Activated CD4-positive, alpha-beta T cell treated with anti-CD3 and anti-CD28 coated beads, Interleukin-2, amount 10 ng/mL, durations not matched to agents 7 days and 5 days (primary cell): ENCODE measurements around the gene SMARCAD1. TPM values are rescaled to one million over a fixed set of nuclear protein-coding genes. Genes with fewer than 3 reads are reported as not detected.

ENCODE experiments used
- CTCF ChIA-PET: fragments of 350-600 bp; sonication (Branson Sonifier 250); formaldehyde crosslinking; loops from one replicate; lab custom pipeline; 2021; ENCODE audit warnings: antibody characterized with exemption; lab: Charles Lee
- POLR2A ChIA-PET: fragments of 350-600 bp; sonication (Branson Sonifier 250); formaldehyde crosslinking; loops from one replicate; lab custom pipeline; 2021; ENCODE audit warnings: antibody characterized with exemption; lab: Charles Lee
- DNase-seq: peaks from one replicate; pipeline ENCODE4 v3.0.0-alpha.2; 2020
- H3K27ac Mint-ChIP-seq: one replicate; pipeline ENCODE4 v1.8.0; 2021; ENCODE audit warnings: mild to moderate bottlenecking, moderate library complexity, mixed read lengths
- H3K27me3 Mint-ChIP-seq: one replicate; pipeline ENCODE4 v1.8.0; 2021; ENCODE audit warnings: mixed read lengths
- H3K36me3 Mint-ChIP-seq: one replicate; pipeline ENCODE4 v1.8.0; 2021; ENCODE audit warnings: low read depth, mixed read lengths
- H3K4me1 Mint-ChIP-seq: one replicate; pipeline ENCODE4 v1.8.0; 2021; ENCODE audit warnings: mixed read lengths
- H3K4me3 Mint-ChIP-seq: one replicate; pipeline ENCODE4 v1.8.0; 2021; ENCODE audit warnings: mild to moderate bottlenecking, moderate library complexity, mixed read lengths
- H3K9me3 Mint-ChIP-seq: one replicate; pipeline ENCODE4 v1.8.0; 2021; ENCODE audit warnings: mixed read lengths
- total RNA-seq, 2 experiments: library from RNA; stranded (reverse); gene quantifications; one replicate each; pipeline ENCODE4 v1.2.3, GENCODE V29; 2021

SMARCAD1 gene
- total RNA-seq, 2 experiments from 2014 or later = 26.9 to 32.4 TPM

DNA sequence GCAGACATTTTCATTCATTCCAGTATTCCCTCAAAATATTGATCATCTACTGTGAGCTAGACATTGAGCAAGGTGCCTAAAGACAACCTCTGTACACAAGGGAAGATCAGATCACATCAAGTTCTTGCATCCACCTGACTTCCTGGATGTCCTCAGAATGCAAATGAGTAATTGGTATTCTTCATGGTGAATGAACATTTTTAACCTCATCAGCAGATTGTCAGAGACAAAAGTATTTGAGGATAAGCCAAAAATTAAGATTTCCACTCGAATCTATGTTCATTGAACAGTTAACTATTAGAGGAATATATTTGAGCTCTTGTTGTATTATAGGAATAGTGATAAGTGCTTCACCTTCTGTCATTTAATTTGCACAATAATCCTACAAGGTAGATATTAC lies 1.3 kb downstream of the SMARCAD1 start:
- ChIA-PET POLR2A (no interaction called here), CTCF (no interaction called here)
- H3K27ac Mint-ChIP-seq = peak overlapping the region; percentile 100
- peaks cover 41% of the 10 kb centered on the region for H3K4me1 Mint-ChIP-seq
- no peaks in the 10 kb centered on the region for H3K27me3 Mint-ChIP-seq
- peak overlapping the region; percentile 100 for H3K4me3 Mint-ChIP-seq
- DNase-seq = no peak
- H3K36me3 Mint-ChIP-seq = peaks cover 39% of the 10 kb centered on the region
- H3K9me3 Mint-ChIP-seq = no peaks in the 10 kb centered on the region

DNA sequence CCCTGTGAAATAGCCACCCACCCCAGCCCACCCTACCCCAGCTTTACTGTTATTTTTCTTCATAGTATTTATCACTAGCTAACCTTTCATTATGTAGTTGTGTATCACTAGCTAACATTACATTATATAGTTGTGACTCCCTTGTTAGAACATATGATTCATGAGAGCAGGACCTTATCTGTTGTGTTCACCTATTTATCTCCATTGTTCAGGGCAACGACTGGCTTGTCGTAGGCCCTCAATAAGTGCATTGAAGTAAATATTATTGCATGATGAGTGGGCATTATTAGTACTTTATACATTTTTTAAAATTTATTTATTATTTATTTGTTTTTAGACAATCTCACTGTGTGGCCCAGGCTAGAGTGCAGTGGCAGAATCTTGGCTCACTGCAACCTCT lies 4.2 kb downstream of the SMARCAD1 start:
- no peak for DNase-seq
- H3K9me3 Mint-ChIP-seq = no peaks in the 10 kb centered on the region
- H3K27me3 Mint-ChIP-seq = no peaks in the 10 kb centered on the region
- H3K36me3 Mint-ChIP-seq = peaks cover 64% of the 10 kb centered on the region
- no peak overlapping the region for H3K4me3 Mint-ChIP-seq
- peaks cover 57% of the 10 kb centered on the region for H3K4me1 Mint-ChIP-seq
- ChIA-PET POLR2A (no interaction called here), CTCF (no interaction called here)
- no peak overlapping the region for H3K27ac Mint-ChIP-seq

DNA sequence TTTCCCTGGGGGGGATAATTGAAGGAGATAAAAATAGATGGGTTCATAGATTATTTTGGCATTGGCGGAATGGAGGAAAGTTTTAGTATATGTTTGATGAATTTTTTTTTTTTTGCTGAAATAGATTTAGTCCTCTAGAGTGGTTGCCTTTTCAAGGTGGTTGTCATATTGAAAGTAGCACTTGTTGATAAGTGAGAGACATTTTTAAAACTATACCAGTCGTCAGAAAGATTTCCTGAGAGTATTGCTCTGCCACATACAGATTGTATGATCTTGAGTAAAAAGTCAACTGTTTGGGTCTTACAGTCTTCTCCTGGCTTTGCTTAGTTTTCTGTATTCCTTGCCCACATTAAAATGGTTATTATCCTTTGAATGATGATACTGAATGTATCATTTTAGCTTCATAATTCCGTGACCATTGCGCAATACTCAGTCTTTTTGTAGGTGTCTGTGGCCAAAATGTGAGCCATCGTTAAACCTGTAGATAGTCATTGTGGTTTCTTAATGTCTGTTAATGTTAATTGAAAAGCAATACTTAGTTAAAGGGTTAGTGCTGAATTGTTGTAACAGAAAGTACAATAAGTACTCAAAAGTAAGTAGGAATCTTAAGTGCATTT lies 7.1 kb downstream of the SMARCAD1 start:
- Mint-ChIP-seq H3K27me3 (no peaks in the 10 kb centered on the region), H3K27ac (no peak overlapping the region), H3K36me3 (peaks cover 70% of the 10 kb centered on the region), H3K9me3 (no peaks in the 10 kb centered on the region), H3K4me1 (peaks cover 43% of the 10 kb centered on the region), H3K4me3 (no peak overlapping the region)
- ChIA-PET POLR2A (no interaction called here), CTCF (no interaction called here)
- DNase-seq = no peak

DNA sequence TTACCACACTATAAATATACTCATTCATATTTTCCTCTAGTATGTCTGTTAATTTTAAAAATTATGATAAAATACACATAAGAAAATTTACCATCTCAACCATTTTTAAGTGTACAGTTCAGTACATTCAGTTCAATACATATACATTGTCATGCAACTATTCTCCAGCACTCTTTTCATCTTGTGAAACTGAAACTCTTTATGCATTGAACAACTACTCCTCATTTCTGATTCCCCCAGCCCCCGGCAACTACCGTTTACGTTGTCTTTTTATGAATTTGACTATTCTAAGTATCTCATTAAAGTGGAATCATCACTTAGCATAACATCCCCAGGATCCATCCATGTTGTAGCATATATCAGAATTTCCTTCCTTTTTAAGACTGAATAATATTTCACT lies 8.7 kb downstream of the SMARCAD1 start:
- DNase-seq = no peak
- POLR2A ChIA-PET = no interaction called here
- H3K4me1 Mint-ChIP-seq = peaks cover 39% of the 10 kb centered on the region
- CTCF ChIA-PET = no interaction called here
- H3K27me3 Mint-ChIP-seq = no peaks in the 10 kb centered on the region
- no peaks in the 10 kb centered on the region for H3K9me3 Mint-ChIP-seq
- no peak overlapping the region for H3K27ac Mint-ChIP-seq
- H3K36me3 Mint-ChIP-seq = peaks cover 68% of the 10 kb centered on the region
- H3K4me3 Mint-ChIP-seq = no peak overlapping the region

DNA sequence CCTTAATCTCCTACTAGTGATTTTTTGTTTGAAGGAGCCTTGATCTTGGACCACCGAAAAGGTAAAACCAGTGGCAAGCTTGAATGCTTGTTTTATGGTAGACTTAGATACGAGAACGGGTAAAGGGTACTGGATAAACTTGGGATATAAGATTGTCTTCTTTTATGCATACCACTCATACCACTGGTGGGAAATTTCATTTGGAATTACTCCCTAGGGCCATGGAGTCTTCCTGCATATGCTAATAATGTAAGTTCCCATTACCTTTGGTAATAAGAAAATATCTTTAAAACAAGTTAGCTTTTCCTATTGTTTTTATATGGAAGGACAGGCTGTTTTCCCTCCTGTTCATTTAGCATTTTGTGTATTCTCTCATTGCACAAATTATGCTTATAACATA lies 11.7 kb downstream of the SMARCAD1 start:
- Mint-ChIP-seq H3K4me3 (no peak overlapping the region), H3K27ac (no peak overlapping the region), H3K4me1 (peaks cover 29% of the 10 kb centered on the region), H3K36me3 (peaks cover 53% of the 10 kb centered on the region), H3K27me3 (no peaks in the 10 kb centered on the region), H3K9me3 (no peaks in the 10 kb centered on the region)
- ChIA-PET POLR2A (no interaction called here), CTCF (no interaction called here)
- no peak for DNase-seq

DNA sequence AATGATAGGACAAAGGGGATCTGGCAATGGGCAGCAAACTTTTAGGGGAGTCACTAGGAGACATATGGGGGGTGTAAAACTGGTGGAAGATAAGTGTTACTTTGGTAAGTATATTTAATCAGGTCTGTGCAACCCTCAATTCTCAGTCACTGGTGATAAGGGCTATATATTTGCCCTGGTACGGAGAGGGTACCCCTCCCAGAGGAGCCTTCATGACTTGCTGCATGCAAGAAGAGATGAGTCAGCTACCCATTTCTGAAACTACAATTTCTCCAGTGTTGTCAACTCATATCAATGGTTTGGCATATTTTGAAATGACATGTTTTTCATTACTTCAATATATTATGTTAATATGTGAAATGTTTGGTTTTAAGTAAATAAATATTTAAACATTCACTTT lies 14.3 kb downstream of the SMARCAD1 start:
- Mint-ChIP-seq H3K4me3 (no peak overlapping the region), H3K36me3 (peaks cover 46% of the 10 kb centered on the region), H3K9me3 (no peaks in the 10 kb centered on the region), H3K4me1 (peaks cover 10% of the 10 kb centered on the region), H3K27ac (peak overlapping the region; percentile 16), H3K27me3 (no peaks in the 10 kb centered on the region)
- ChIA-PET CTCF (no interaction called here), POLR2A (no interaction called here)
- no peak for DNase-seq

DNA sequence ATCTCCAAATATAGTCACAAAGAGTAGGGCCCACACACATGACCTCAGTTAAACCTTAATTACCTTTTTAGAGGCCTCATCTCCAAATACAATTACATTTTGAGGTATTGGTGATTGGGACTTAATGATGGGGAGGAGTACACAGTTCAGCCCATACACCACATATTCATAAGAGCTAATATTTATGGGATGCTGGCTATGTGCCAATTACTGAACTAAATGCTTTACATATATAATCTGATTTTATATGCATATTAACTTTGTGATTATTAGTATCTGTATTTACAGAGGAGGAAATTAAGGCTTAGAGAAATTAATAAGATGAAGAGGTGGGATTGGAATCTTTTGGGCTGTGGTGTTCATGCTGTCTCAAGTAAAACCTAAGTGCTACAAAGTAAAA lies 17.8 kb downstream of the SMARCAD1 start:
- H3K4me1 Mint-ChIP-seq = peaks cover 6% of the 10 kb centered on the region
- no peak overlapping the region for H3K4me3 Mint-ChIP-seq
- H3K36me3 Mint-ChIP-seq = peaks cover 30% of the 10 kb centered on the region
- ChIA-PET CTCF (no interaction called here), POLR2A (no interaction called here)
- no peak for DNase-seq
- no peaks in the 10 kb centered on the region for H3K9me3 Mint-ChIP-seq
- H3K27ac Mint-ChIP-seq = no peak overlapping the region
- H3K27me3 Mint-ChIP-seq = no peaks in the 10 kb centered on the region

DNA sequence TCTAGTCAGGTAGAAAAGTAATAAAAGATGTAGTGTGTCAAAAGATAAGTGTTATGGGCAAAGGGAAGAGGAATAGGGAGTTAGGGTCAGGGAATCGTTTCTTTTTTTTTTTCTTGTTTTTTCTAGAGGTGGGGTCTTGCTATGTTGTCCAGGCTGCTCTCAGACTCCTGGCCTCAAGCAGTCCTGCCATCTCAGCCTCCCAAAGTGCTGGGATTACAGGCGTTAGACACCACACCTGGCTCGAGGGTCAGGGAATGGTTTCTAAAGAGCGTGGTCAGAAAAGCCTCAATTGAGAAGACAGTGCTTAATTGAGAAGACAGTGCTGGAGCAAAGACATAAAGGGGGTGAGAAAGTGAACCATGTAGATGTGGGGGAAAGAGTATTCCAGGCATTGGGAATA lies 19.1 kb downstream of the SMARCAD1 start:
- POLR2A ChIA-PET = no interaction called here
- peaks cover 32% of the 10 kb centered on the region for H3K36me3 Mint-ChIP-seq

DNA sequence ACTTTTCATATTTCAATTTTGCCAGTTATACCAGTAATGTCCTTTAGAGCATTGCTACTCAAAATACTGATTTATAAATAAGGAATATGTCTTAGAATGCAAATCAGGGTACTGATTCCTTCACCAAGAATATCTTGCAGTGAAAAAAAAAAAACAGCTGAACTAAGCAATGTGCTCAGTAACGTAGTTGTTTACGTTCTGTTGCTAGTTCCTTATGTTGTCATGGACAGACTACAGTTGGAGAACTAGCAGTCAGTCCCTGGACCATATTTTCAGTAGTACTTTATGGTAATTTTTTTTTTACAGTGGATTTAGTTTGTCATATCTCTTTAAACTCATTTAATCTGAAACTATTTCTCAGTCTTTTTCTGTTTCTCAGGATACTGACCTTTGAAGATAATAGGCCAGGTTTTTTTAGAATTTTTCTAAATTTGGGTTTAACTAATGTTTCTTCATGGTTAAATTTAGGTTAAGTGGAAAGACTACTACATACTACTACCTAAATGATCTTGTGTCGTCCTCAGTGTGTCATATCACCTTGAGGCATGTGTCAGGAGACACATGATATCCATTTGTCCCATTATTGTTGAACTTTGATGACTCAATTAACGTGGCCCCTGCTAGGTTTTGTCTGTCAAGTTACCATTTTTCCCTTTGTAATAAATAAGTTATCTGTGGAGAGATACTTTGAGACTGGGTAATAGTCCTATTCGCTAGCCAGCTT lies 21.0 kb downstream of the SMARCAD1 start:
- Mint-ChIP-seq H3K27ac (no peak overlapping the region), H3K4me3 (no peak overlapping the region), H3K9me3 (no peaks in the 10 kb centered on the region), H3K4me1 (peaks cover 6% of the 10 kb centered on the region), H3K27me3 (no peaks in the 10 kb centered on the region), H3K36me3 (peaks cover 38% of the 10 kb centered on the region)
- ChIA-PET CTCF (no interaction called here), POLR2A (no interaction called here)
- no peak for DNase-seq

More for the DNA sequence above, 19.1 kb downstream of the SMARCAD1 start:
- no peaks in the 10 kb centered on the region for H3K9me3 Mint-ChIP-seq
- H3K4me3 Mint-ChIP-seq = no peak overlapping the region
- no peaks in the 10 kb centered on the region for H3K27me3 Mint-ChIP-seq
- no peak for DNase-seq
- peaks cover 4% of the 10 kb centered on the region for H3K4me1 Mint-ChIP-seq
- CTCF ChIA-PET = no interaction called here
- H3K27ac Mint-ChIP-seq = no peak overlapping the region

DNA sequence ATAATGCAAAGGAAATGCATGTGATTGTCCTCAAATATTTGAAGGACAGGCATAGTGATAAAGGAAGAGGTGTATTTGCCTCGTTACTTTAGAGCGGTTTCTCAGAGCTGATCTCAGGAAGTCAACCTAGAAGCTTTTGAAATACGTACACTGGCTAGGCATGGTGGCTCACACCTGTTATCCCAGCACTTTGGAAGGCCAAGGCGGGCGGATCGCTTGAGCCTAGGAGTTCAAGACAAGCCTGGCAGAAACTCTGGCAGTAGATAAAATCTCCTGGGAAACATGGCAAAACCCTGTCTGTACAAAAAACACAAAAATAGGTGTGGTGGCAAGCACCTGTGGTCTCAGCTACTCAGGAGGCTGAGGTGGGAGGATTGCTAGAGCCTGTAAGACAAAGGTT lies 24.9 kb downstream of the SMARCAD1 start:
- DNase-seq = no peak
- Mint-ChIP-seq H3K27ac (no peak overlapping the region), H3K4me3 (no peak overlapping the region), H3K36me3 (peaks cover 20% of the 10 kb centered on the region), H3K9me3 (no peaks in the 10 kb centered on the region), H3K4me1 (peaks cover 6% of the 10 kb centered on the region), H3K27me3 (no peaks in the 10 kb centered on the region)
- POLR2A ChIA-PET = no interaction called here
- CTCF ChIA-PET = no interaction called here

DNA sequence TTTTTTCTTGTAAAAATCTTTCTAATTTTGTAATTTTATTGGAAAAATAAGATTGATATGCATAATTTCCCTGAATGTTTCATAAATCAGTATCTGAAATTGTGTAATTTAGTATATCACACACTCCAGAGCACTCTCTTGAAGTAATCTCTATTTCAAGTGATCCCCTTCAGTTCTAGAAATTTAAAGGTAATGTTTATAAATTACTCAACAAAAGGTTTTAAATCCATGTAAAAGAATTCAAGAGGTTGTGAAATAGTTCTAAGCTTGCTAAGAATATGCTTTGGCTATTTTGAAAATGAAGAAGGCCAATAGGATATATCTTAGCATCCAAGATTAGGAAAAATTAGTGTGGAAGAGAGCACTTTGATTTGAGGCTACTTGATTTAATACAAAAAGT lies 28.2 kb downstream of the SMARCAD1 start:
- H3K27me3 Mint-ChIP-seq = no peaks in the 10 kb centered on the region

DNA sequence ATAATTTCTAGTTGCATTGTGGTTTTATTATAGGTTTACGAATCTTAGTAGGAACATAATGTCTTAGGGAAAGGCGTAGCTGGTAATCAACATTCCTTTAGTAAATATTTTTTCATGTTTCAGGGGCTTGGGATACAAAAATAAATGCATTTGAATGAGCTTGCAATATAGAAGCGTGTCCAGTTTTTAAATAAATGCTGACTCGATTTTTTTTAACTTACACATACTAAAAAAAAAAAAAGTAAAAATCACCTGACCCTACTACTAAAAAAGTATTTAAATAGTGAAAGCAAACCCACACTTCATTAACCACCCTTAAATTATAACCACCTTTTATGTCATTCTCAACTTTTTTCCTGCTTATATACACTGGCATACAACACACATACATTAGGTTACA lies 29.6 kb downstream of the SMARCAD1 start:
- Mint-ChIP-seq H3K27ac (no peak overlapping the region), H3K9me3 (no peaks in the 10 kb centered on the region), H3K27me3 (no peaks in the 10 kb centered on the region), H3K4me1 (peaks cover 2% of the 10 kb centered on the region), H3K36me3 (peaks cover 26% of the 10 kb centered on the region), H3K4me3 (no peak overlapping the region)
- no peak for DNase-seq
- CTCF ChIA-PET = no interaction called here
- POLR2A ChIA-PET = no interaction called here

More for the DNA sequence above, 28.2 kb downstream of the SMARCAD1 start:
- H3K9me3 Mint-ChIP-seq = no peaks in the 10 kb centered on the region
- H3K4me1 Mint-ChIP-seq = peaks cover 6% of the 10 kb centered on the region
- H3K27ac Mint-ChIP-seq = no peak overlapping the region
- ChIA-PET CTCF (no interaction called here), POLR2A (no interaction called here)
- peaks cover 22% of the 10 kb centered on the region for H3K36me3 Mint-ChIP-seq
- no peak overlapping the region for H3K4me3 Mint-ChIP-seq
- DNase-seq = no peak

DNA sequence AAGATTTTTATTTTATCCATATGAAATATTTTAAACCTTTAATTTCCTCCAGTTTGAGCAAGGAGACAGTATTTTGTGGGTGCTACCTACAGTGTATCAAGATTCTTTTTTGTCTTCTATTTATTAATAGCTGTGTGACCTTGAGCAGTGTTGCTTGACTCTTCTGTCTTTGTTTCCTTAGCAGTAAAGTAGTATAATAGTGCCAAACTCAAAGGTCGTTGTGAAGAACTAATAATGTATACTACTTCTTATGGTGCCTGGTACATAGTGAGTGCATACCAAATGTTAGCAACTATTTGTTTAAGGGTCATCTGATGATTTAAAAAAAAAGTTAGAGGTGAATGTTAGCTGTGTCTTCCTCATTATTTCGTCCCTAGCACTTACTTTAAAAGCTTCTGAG lies 30.5 kb downstream of the SMARCAD1 start:
- H3K27ac Mint-ChIP-seq = no peak overlapping the region
- H3K27me3 Mint-ChIP-seq = no peaks in the 10 kb centered on the region
- no peak overlapping the region for H3K4me3 Mint-ChIP-seq
- ChIA-PET CTCF (no interaction called here), POLR2A (no interaction called here)
- DNase-seq = no peak
- H3K9me3 Mint-ChIP-seq = no peaks in the 10 kb centered on the region
- H3K4me1 Mint-ChIP-seq = no peaks in the 10 kb centered on the region
- peaks cover 29% of the 10 kb centered on the region for H3K36me3 Mint-ChIP-seq

DNA sequence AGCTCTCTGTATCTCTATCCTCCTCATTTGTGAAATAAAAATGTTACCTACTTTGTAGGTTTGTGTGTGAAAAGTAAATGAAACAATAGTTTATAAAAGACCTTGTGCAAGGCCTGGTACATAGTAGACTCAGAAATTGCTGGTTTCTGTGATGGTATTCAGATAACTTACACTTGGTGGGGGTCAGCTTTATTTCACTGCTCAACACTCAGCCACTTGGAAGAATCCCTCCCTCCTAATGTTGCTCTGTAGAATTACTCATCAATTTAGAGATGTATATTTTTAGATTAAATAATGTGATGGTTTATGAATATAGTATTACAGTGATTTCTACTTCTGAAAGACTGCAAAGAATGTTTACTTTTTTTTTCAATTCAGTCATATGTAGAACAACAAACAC lies 32.7 kb downstream of the SMARCAD1 start:
- no peak overlapping the region for H3K4me3 Mint-ChIP-seq
- no peak overlapping the region for H3K27ac Mint-ChIP-seq
- no peaks in the 10 kb centered on the region for H3K9me3 Mint-ChIP-seq
- ChIA-PET CTCF (no interaction called here), POLR2A (no interaction called here)
- H3K27me3 Mint-ChIP-seq = no peaks in the 10 kb centered on the region
- peaks cover 30% of the 10 kb centered on the region for H3K36me3 Mint-ChIP-seq
- no peaks in the 10 kb centered on the region for H3K4me1 Mint-ChIP-seq
- no peak for DNase-seq
